Non-pigmented ciliary epithelial cell (primary cell): ENCODE data around the gene IGFBPL1.
"Not testable (repeated sequence)": the region's sequence is repeated elsewhere in the genome, so short reads cannot be mapped to it uniquely, and the experiment has no call there.

Source experiments
- DNase-seq: peaks from one replicate; pipeline ENCODE4 v3.0.0-alpha.2; 2010; ENCODE audit warnings: low read depth

Gene IGFBPL1

DNA sequence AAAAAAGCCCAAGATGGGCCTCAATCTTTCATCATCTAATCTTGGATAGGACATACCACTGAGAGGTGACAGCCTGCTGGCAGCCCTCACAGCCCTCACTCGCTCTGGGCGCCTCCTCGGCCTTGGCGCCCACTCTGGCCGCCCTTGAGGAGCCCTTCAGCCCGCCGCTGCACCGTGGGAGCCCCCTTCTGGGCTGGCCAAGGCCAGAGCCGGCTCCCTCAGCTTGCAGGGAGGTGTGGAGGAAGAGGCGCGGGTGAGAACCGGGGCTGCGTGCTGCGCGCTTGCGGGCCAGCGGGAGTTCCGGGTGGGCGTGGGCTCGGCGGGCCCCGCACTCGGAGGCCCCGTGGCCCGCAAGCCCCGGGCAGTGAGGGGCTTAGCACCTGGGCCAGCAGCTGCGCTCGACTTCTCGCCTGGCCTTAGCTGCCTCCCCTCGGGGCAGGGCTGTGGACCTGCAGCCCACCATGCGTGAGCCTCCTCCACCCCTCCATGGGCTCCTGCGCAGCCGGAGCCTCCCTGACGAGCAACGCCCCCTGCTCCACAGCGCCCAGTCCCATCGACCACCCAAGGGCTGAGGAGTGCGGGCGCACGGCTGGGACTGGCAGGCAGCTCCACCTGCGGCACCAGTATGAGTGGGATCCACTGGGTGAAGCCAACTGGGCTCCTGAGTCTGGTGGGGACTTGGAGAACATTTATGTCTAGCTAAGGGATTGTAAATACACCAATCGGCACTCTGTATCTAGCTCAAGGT is 46.7 kb downstream of the IGFBPL1 start:
- DNase-seq: not testable (repeated sequence)

GRCh38 chr9:38376021-38376670 is 48.1 kb downstream of the IGFBPL1 start:
- no peak for DNase-seq

DNA sequence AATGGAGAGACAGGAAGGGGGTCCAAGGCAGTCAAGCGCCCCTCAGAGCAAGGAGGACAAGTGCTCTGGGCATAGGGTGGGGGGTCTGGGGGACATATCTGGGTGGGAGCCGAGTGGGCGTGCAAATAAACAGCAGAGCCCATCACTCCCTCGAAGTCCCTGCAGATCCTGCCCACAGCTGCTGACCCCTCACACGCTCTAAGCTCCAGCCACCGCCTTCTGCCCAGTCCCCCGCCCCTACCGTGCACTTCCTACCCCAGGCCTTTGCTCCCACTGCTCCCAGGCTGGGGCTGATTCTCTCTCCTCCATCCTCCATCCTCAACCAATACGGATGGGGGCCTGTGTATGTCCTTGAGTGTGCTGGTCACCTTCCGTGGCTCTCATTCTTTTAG is 48.7 kb downstream of the IGFBPL1 start:
- no peak for DNase-seq

DNA sequence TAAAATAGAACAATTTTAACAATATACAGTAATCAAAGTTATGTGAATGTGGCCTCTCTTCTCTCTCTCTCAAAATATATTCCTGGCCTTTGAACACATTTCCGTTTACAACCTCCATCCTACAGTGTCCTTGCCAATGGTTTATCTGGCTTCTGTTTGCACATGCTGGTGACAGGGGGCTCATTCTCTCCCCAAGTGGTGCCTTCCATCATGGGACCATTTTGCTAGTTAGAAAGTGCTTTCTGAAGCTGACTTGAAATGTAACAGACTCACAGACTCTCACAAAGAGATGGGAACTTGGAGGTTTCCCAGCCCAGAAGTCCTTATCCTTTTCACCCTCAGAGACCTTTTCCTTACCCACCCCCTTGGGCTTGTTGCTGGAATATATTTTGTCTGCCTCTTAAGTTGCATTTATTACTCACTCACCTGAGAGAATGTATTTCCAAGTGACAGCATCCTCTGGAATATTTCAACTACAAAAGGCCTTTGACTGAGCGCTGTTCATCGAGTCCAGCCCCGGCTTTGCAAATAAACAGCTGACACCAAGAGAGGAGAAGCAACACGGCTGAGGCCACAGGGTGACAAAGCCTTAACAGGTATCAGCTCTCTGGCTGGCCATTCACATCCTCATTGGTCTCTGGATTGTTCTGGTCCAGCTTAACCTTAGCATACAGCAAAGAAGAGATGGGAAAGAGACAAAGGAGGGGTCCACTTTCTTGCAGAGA is 49.2 kb downstream of the IGFBPL1 start:
- DNase-seq: no peak

- DNase-seq: no peak
These were observed 50.6 kb downstream of the IGFBPL1 start for GRCh38 chr9:38373679-38374078.

DNA sequence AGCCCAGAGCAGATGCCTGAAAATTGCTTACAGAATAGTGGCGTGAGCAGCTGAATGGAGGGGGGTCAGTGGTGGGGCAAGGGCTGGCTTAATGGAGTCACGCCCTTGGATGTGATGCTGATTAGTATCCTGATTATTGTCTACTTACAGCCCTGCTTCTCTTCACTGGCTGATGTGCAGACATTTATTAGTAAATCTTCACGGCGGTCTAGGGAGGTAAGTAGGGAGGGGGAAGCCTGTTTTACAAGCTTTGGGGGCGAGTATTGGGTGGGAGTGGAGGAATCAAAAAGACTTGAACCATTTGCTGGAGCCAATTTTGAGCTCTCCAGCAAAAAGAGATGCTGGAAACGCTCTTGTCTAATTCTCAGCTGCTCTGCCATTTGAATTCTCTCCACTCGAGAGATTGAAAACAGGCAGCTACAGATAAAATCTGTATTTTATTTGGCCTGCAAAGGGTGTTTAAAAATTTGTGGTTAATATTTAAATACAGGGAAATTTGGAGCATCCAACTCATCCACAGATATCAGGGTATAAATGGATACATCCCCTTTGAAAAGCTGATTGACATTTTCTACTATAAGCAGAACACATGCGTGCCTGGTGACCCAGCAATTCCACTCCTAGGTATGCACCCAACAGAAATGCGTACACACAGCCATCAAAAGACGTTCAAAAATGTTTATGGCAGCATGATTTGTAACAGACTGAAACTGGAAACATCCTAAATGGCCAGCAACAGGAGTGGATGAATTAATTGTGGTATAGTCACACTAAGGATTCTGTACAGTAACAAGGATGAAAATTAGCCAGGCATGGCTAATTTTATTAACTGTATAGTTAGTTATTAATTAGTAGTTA is 51.3 kb downstream of the IGFBPL1 start:
- no peak for DNase-seq

DNA sequence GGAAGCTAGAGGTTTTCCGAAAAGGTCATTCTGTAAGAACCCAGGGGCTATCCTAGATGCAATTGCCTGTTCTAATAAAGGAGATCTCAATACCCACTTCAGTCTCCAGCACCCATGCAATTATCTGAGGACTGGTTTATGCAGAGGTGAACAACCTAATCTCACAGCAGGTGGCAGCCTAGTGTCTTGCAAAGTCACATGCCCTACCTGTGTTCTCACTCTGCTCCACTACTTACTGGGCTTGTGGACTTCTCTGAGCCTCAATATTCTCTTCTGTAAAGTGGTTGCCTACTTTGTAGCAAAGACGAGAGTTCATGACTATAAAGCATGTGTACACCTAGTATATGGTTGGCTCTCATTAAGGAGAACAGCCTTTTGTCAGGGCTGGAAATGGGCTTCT is 52.8 kb downstream of the IGFBPL1 start:
- no peak for DNase-seq

DNA sequence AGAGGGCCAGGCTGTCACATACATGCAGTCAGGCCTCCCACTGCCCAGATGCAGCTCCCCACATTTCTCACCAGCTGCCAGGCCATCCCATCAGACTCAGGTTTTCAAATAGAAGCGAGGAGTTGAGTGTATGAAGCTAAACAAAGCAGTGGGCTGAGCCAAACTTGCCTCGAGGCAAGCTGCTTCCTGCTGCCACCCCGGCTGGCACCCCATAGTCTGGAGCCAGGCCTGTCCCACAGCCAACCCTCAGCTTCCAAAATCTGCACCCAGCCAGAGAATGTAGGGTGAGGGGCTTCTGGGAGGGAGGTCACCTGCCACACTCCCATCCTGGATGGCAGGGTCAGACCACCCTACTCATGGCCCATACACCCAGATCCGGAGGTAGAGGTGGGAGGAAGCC is 54.1 kb downstream of the IGFBPL1 start:
- DNase-seq: no peak

DNA sequence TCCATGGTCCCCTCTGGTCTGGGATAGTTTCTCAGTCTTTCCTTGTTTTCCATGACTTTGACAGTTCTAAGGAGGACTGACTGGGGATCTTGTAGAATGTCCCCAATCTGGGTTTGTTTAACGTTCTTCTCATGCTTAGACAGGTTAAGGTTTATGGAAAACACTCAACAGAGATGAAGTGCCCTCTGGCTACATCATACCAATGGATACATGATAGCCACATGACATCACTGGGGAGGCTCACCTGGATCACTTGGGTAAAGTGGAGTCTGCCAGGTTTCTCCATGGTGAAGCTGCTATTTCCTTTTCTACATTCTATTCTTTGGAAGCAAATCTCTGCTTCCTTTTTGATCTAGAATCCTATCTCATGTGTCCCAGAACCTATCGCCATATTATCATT is 55.5 kb downstream of the IGFBPL1 start:
- DNase-seq: no peak

DNA sequence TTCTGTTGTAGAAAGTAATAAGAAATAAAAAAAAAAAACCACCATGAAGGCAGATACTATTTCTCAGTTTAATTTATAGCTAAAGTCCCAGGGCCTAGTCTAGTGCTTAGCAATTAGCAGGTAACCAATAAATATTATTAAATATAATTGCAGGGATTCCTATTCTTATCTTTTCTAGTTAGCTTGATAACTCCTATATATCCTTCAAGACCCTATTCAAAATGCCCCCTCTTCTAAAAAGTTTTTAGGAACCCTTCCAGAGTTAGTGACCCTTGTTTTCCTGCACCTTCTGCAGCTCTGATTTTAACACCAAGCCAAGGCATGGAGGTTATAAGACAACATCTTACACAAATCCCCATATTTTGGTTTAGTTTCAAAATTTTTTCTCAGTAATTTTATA is 56.4 kb downstream of the IGFBPL1 start:
- DNase-seq: no peak

DNA sequence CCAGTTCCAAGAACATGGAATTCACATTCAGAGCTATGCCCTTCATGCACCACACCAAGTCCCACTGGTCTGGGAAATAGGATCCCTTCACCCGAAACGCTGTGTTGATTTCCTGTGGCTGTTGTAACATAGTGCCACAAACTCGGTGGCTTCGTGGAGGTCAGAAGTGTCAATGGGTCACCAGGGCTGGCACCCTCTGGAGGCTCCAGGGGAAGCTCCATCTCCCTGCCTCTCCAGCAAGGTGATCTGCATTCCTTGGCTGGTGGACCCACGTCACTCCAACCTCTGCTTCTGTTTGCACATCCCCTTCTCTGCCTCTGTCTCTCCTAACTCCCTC is 60.7 kb downstream of the IGFBPL1 start:
- DNase-seq: no peak

GRCh38 chr9:38362852-38363588 is 61.2 kb downstream of the IGFBPL1 start:
- no peak for DNase-seq

DNA sequence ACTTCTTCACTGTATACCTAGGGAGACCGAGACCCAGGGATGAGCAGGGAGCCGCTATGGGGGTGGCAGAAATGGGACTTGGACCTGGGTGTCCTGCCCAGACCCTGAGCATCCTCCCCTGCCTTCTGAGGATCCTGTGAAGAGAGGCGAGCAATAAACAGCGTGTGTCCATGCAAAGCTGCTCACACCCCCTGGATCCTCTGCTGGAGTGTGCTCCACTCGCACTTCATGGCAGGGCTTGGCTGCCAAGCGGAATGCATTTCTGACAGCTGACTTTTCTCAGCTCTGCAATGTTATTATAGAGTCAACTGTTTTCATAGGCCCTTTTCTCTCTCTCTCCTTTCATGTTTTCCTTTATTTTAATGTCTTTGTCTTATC is 62.8 kb downstream of the IGFBPL1 start:
- DNase-seq: no peak

DNA sequence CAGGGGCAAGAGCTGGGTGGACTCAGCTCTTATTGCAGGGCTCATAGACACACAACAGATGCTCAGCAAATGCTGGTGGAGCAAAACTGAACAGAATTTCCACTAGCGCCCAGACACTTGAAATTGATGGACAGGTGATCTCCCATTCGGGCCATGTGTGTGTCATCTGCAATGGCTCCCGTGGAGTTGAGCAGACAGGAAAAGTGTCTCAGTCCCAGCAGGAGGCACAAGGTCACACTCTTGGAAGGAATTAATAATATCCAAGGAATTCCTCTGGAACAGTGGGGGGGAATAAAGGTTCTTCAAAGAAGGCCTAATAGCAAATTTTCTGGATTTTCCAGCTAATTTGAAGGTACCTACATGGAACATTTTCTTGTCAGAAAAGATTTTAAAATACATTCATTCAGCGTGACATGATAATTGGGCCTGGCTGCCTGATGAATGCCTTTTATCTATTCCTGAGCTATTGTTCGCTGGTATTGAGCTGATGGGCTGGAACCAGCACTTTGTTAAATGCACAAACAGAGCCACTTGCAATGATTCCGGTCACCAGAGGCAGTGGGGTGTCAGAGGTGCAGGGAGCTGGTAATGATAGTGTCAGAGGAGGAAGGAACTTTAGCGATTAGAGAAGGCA is 63.3 kb downstream of the IGFBPL1 start:
- DNase-seq: no peak

DNA sequence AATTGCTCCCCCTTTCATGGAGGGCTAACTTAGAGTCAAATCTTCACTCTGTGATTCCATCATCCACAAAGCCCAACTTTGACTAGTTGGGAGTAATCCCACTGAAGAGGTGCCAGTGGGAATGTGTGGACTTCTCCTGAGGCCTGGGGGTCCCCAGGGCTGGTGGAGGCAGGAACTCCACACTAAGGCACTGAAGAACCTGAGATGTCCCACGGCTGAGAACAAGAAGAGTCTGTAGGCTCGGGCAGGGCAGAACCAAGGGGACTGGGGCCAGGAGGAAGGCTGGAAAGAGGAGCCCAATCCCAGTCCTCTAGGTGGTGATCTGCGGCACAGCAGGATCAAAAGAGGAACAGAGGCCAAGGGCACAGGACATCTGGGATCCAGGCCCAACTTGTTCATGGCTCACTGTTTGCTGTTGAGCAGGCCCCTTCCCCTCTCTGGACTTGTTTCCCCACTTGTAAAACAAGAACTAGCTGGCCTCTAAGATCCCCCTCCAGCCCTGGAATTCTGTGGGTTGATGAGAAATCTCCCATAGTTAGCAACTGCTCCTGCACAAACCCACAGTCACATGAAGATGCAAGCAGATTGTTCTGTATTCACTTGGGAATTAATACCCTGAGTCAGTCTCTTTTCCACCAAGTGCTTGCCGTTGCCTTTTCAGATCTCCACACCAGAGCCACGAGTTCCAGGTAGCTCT is 64.4 kb downstream of the IGFBPL1 start:
- no peak for DNase-seq

DNA sequence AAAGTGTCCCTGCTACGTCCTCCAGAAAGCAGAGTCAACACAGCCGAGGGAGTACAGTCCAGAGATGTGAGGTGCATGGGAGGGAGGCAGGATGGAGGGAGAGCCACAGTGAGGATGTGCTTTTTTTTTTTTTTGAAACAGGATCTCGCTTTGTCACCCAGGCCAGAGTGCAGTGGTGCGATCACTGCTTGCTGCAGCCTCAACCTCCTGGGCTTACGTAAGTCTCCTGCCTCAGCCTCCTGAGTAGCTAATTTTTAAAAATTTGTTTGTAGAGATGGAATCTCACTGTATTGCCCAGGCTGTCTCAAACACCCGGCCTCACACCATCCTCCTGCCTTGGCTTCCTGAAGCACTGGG is 65.0 kb downstream of the IGFBPL1 start:
- no peak for DNase-seq

- no peak for DNase-seq
These were observed 65.6 kb downstream of the IGFBPL1 start for GRCh38 chr9:38358390-38359296.

DNA sequence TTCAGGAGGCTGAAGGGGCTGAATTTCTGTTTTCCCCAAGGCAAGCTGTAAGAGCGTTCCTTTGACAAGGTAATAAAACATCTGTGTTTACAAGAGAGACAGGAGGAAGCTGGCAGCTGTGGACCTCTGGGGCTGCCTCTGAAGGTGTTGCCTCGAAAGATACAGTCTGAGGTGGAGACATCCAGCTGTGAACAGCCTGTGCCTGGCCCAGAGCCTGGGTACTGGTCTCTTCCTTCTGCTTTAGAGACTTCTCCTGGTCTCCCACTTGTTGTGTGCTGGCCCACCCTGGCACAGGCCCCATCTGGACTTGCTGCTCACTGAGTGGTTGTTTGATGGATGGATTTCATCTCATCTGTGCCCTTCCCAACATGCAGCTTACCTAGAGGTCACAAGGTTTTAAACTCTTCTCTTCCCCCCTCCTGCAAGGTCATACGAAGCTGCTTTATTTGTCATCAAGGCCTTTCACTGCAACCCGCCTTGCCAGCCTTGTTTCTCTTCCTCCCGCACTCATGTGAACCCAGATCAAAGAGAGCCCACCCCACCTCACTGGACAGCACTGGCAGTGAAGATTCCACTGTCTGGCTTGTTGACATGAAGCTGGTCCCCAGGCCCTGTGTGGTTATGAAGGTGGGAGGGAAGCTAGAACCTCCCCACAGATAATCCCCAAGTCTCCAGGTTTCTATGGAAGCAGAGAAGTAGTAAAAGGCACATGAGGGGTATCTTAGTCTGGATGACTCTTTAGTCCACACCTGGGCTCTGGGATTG is 66.7 kb downstream of the IGFBPL1 start:
- DNase-seq: no peak

DNA sequence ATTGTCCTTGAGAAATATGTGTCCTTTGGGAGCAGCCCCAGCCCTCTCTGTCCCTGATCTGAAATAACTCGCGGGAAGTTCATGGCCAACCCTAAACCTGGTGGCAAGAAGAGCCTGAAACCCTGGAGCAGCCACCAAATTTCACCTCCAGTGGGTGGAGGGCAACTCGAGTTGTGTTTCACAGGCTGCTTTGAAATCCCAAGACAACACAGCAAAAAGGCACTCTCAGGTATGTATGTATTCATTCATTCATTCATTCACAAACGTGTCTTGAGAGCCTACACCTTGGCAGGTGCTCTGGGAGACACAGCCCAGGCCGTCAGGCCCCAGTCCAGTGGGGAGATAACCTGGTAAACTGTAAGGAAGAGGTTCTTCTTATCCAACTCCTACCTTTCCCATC is 67.4 kb downstream of the IGFBPL1 start:
- DNase-seq: no peak
